ENCODE measurements around the gene DNAJB8. TPM values are rescaled to one million over a fixed set of nuclear protein-coding genes. Genes with fewer than 3 reads are reported as not detected.
A peak's percentile ranks its signal among the peaks of the same experiment; 100 is the strongest.

The DNAJB8 gene
- total RNA-seq, 1 experiment from 2014 or later, result not detected

GRCh38 chr3:128426128-128426921, 40.4 kb downstream of the DNAJB8 start:
- Mint-ChIP-seq H3K9me3 (ENCODE audit: unreplicated experiment) (no peaks in the 10 kb centered on the region), H3K4me1 (ENCODE audit: low read depth, unreplicated experiment) (no peaks in the 10 kb centered on the region), H3K4me3 (ENCODE audit: unreplicated experiment) (peak overlapping the region; percentile 16), H3K27me3 (ENCODE audit: insufficient read depth, unreplicated experiment) (no peaks in the 10 kb centered on the region), H3K36me3 (ENCODE audit: insufficient read depth, unreplicated experiment) (no peaks in the 10 kb centered on the region), H3K27ac (ENCODE audit: unreplicated experiment) (no peak overlapping the region)
- Histone ChIP-seq H3K4me3 (ENCODE audit: low read depth, low read length) (peak overlapping the region; percentile 47), H3K4me1 (no peaks in the 10 kb centered on the region), H3K36me3 (ENCODE audit: control insufficient read depth, insufficient read depth, low read length) (no peaks in the 10 kb centered on the region), H3K27me3 (replicated peaks; ENCODE audit: control insufficient read depth, insufficient read depth, low read length) (no peaks in the 10 kb centered on the region), H3K9me3 (no peaks in the 10 kb centered on the region)
- TF ChIP-seq, protein P1, sequence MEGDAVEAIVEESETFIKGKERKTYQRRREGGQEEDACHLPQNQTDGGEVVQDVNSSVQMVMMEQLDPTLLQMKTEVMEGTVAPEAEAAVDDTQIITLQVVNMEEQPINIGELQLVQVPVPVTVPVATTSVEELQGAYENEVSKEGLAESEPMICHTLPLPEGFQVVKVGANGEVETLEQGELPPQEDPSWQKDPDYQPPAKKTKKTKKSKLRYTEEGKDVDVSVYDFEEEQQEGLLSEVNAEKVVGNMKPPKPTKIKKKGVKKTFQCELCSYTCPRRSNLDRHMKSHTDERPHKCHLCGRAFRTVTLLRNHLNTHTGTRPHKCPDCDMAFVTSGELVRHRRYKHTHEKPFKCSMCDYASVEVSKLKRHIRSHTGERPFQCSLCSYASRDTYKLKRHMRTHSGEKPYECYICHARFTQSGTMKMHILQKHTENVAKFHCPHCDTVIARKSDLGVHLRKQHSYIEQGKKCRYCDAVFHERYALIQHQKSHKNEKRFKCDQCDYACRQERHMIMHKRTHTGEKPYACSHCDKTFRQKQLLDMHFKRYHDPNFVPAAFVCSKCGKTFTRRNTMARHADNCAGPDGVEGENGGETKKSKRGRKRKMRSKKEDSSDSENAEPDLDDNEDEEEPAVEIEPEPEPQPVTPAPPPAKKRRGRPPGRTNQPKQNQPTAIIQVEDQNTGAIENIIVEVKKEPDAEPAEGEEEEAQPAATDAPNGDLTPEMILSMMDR (IDR thresholded peaks at IDR 0.05; ENCODE audit: insufficient read depth in 1 of 2, low read depth in 1 of 2, low read length in 1 of 2, severe bottlenecking in 1 of 2, unreplicated experiment in 1 of 2), result peak; percentile 49 to 80
- DNase-seq, result peak; percentile 62 to 83
- intact Hi-C loops (cut with micrococcal nuclease; ENCODE audit: unreplicated experiment), result loop anchor here (1.0 to 10.0 kb wide), 6 partner anchors 62 to 255 kb away; no protein-coding TSS in a partner anchor
- CTCF ChIA-PET, result interaction anchor here (0.6 to 1.2 kb wide), 3 partner anchors 63 to 73 kb away, joined by 3 to 9 read pairs (median 4); no protein-coding TSS in a partner anchor
- BruUV-seq (replicated peaks), result no TSS peak
- POLR2A ChIA-PET, result no interaction called here

DNA sequence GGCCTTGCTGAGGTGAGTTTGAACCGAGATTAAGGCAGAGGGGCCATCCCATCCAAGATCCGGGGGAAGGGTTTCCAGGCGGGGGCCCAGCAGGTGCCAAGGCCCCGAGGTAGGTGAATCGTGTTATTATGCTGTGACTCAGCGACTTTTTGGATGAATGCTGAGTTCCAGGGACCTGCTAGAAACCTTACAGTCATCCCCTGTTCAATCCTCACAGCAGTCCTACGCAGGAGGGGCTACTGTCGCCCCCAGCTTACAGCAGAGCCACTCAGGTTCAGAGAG, 40.9 kb downstream of the DNAJB8 start:
- no peaks in the 10 kb centered on the region for H3K27me3 ChIP-seq (replicated peaks; ENCODE audit: control insufficient read depth, insufficient read depth, low read length)
- H3K36me3 ChIP-seq (ENCODE audit: control insufficient read depth, insufficient read depth, low read length), result no peaks in the 10 kb centered on the region
- H3K4me3 ChIP-seq (ENCODE audit: low read depth, low read length), result no peak overlapping the region
- no peaks in the 10 kb centered on the region for H3K4me1 ChIP-seq
- Mint-ChIP-seq H3K27ac (ENCODE audit: unreplicated experiment) (no peak overlapping the region), H3K36me3 (ENCODE audit: insufficient read depth, unreplicated experiment) (no peaks in the 10 kb centered on the region), H3K9me3 (ENCODE audit: unreplicated experiment) (no peaks in the 10 kb centered on the region), H3K4me1 (ENCODE audit: low read depth, unreplicated experiment) (no peaks in the 10 kb centered on the region), H3K27me3 (ENCODE audit: insufficient read depth, unreplicated experiment) (no peaks in the 10 kb centered on the region), H3K4me3 (ENCODE audit: unreplicated experiment) (peak overlapping the region; percentile 16)
- no TSS peak for BruUV-seq (replicated peaks)
- intact Hi-C loops (cut with micrococcal nuclease; ENCODE audit: unreplicated experiment), result loop anchor here (1.0 to 10.0 kb wide), 6 partner anchors 63 to 254 kb away; no protein-coding TSS in a partner anchor
- POLR2A ChIA-PET, result no interaction called here
- DNase-seq, result no peak
- no peaks in the 10 kb centered on the region for H3K9me3 ChIP-seq
- CTCF ChIA-PET, result interaction anchor here (1.0 to 1.2 kb wide), 2 partner anchors 64 to 72 kb away, joined by 3 to 9 read pairs; no protein-coding TSS in a partner anchor
- TF ChIP-seq, protein P1 (IDR thresholded peaks at IDR 0.05; ENCODE audit: insufficient read depth in 1 of 2, low read depth in 1 of 2, low read length in 1 of 2, severe bottlenecking in 1 of 2, unreplicated experiment in 1 of 2), result no peak

DNA sequence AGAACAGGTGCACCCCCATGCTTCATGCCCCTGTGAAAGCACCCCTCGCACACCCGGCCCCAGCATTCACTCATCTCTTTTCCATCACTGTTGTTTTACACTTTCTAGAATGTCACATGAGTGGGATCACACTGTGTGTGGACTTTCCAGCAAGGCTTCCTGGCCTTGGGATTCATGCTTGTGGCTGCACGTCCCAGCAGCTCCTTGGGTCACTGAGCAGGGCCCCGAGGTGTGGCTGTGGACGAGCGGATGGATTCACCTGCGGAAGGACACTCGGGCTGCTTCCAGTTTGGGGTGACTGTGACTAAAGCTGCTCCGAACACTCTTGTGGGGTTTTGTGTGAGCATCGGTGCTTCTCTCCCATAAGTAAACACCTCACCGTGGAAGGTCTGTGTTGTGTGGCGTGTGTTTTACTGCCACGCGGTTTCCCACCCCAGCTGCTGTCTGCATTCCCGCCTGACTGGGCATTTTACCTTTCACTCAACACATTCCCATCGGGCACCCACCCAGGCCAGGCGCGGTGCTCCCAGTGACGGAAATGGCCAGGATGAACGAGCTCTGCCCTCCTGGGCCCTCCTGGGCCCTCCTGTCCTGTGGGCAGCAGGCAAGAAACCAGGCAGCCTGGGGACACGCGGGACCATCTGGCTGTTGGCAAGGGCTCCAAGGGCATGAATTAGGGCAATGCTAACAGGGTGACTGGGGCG, 41.4 kb downstream of the DNAJB8 start:
- no peak overlapping the region for H3K4me3 ChIP-seq (ENCODE audit: low read depth, low read length)
- TF ChIP-seq, protein P1 (IDR thresholded peaks at IDR 0.05; ENCODE audit: insufficient read depth in 1 of 2, low read depth in 1 of 2, low read length in 1 of 2, severe bottlenecking in 1 of 2, unreplicated experiment in 1 of 2), result no peak
- BruUV-seq (replicated peaks), result no TSS peak
- Mint-ChIP-seq H3K4me3 (ENCODE audit: unreplicated experiment) (no peak overlapping the region), H3K27me3 (ENCODE audit: insufficient read depth, unreplicated experiment) (no peaks in the 10 kb centered on the region), H3K27ac (ENCODE audit: unreplicated experiment) (no peak overlapping the region), H3K36me3 (ENCODE audit: insufficient read depth, unreplicated experiment) (no peaks in the 10 kb centered on the region), H3K9me3 (ENCODE audit: unreplicated experiment) (no peaks in the 10 kb centered on the region), H3K4me1 (ENCODE audit: low read depth, unreplicated experiment) (no peaks in the 10 kb centered on the region)
- H3K4me1 ChIP-seq, result no peaks in the 10 kb centered on the region
- CTCF ChIA-PET, result interaction anchor here (1.0 to 1.2 kb wide), 3 partner anchors 64 to 118 kb away, joined by 3 to 9 read pairs (median 4); no protein-coding TSS in a partner anchor
- H3K27me3 ChIP-seq (replicated peaks; ENCODE audit: control insufficient read depth, insufficient read depth, low read length), result no peaks in the 10 kb centered on the region
- no peaks in the 10 kb centered on the region for H3K36me3 ChIP-seq (ENCODE audit: control insufficient read depth, insufficient read depth, low read length)
- DNase-seq, result no peak
- intact Hi-C loops (cut with micrococcal nuclease; ENCODE audit: unreplicated experiment), result loop anchor here (10.0 kb wide), 1 partner anchor 160 kb away; no protein-coding TSS in a partner anchor
- POLR2A ChIA-PET, result interaction anchor here (0.8 kb wide), 1 partner anchor 72 kb away, joined by 3 read pairs; no protein-coding TSS in a partner anchor
- H3K9me3 ChIP-seq, result no peaks in the 10 kb centered on the region

Measured in Caco-2 (cell line).